Spleen (tissue), 7 donors: ENCODE data around the gene RPL35.

Experiments used
- CTCF ChIP-seq, 11 experiments: fragments of 200-600 bp in 7 of 11; fragments of 450-650 bp in 4 of 11; sonication (generic) in 4 of 11; IDR thresholded peaks in 8 of 11; conservative IDR thresholded peaks in 3 of 11; 1 replicate in 7 of 11; 2 replicates in 4 of 11; pipeline versions ENCODE4 v1.4.0 to v1.8.0; 2016 to 2021; ENCODE audit warnings: antibody characterized with exemption in 11 of 11, inconsistent platforms in 4 of 11, mild to moderate bottlenecking in 1 of 11
- POLR2AphosphoS5 ChIP-seq, 3 donors: sonication (generic); formaldehyde crosslinking; IDR thresholded peaks; one replicate each; pipeline ENCODE4 v1.5.1; 2017; ENCODE audit warnings: antibody characterized with exemption in 3 of 3
- donor health status: DM: no; HTN: no; CAD: no; lungs with moderate emphysema.
- donor health status: DM: no; HTN: no; CAD: no.
- donor health status: DM: no; HTN: no; CAD: no.

- no peak for TF ChIP-seq CTCF (IDR thresholded peaks at IDR 0.05 in 8 of 11, conservative IDR thresholded peaks at IDR 0.05 in 3 of 11)
- no peak for TF ChIP-seq POLR2AphosphoS5 (IDR thresholded peaks at IDR 0.05)
Measured at GRCh38 chr9:124828489-124829333, 33.0 kb downstream of the RPL35 start.
